Esophagus muscularis mucosa (tissue), 4 donors: ENCODE results near the gene COG8. TPM values are rescaled to one million over a fixed set of nuclear protein-coding genes. Genes with fewer than 3 reads are reported as not detected.

Experiments used
- DNase-seq: peaks from one replicate; pipeline ENCODE4 v3.0.0-alpha.2; 2017; ENCODE audit errors: extremely low spot score
- H3K27ac ChIP-seq, 4 donors: fragments of 200-600 bp; sonication (generic); replicated peaks in 1 of 4; 1 replicate in 3 of 4; 2 replicates in 1 of 4; pipeline ENCODE4 v1.5.1; 2016 to 2019; ENCODE audit warnings: mild to moderate bottlenecking in 1 of 4
- H3K27me3 ChIP-seq, 4 donors: fragments of 200-600 bp; sonication (generic); one replicate each; pipeline versions ENCODE4 v1.5.1 to v1.6.0; 2016 to 2019
- H3K36me3 ChIP-seq, 4 donors: fragments of 200-600 bp; sonication (generic); one replicate each; pipeline ENCODE4 v1.5.1; 2016 to 2019
- H3K4me1 ChIP-seq, 4 donors: fragments of 200-600 bp; sonication (generic); one replicate each; pipeline ENCODE4 v1.5.1; 2016 to 2019
- H3K4me3 ChIP-seq, 4 donors: fragments of 200-600 bp; sonication (generic); 1 replicate in 2 of 4; 2 replicates in 2 of 4; pipeline ENCODE4 v1.5.1; 2016 to 2019; ENCODE audit warnings: mild to moderate bottlenecking in 4 of 4, moderate library complexity in 1 of 4
- H3K9me3 ChIP-seq, 4 donors: fragments of 200-600 bp; sonication (generic); 1 replicate in 3 of 4; 2 replicates in 1 of 4; pipeline ENCODE4 v1.5.1; 2016 to 2019
- EP300 ChIP-seq: sonication (generic); formaldehyde crosslinking; IDR thresholded peaks from one replicate; pipeline ENCODE4 v1.6.1; 2017; ENCODE audit warnings: antibody characterized with exemption
- POLR2A ChIP-seq: fragments of 450-650 bp; IDR thresholded peaks from one replicate; pipeline ENCODE4 v1.6.1; 2017; ENCODE audit warnings: antibody characterized with exemption, moderate library complexity, mild to moderate bottlenecking, low read depth
- POLR2AphosphoS5 ChIP-seq, 2 donors: sonication (generic); formaldehyde crosslinking; IDR thresholded peaks; one replicate each; pipeline ENCODE4 v1.6.1; 2017; ENCODE audit warnings: antibody characterized with exemption in 2 of 2
- WGBS: methylation state at CpG from one replicate; pipeline ENCODE4 v1.1.5; 2018; 5-methylcytosine and 5-hydroxymethylcytosine counted together
- intact Hi-C: fragments of 100-400 bp; cut with DNase I; formaldehyde crosslinking; loops from one replicate; pipeline ENCODE4 v1.15.1; 2023
- total RNA-seq, 4 donors: library from RNA; depleted of rRNA; stranded (reverse); fragments of >200 nt; gene quantifications; one replicate each; pipeline versions ENCODE4 v1.1.0 to v1.2.1, GENCODE V29; 2016
- TF ChIP-seq, protein P1 (sequence below), 3 experiments: fragments of 200-600 bp in 2 of 3; fragments of 450-650 bp in 1 of 3; sonication (generic) in 2 of 3; IDR thresholded peaks; one replicate each; pipeline ENCODE4 v1.5.1; 2017 to 2019; ENCODE audit warnings: antibody characterized with exemption in 3 of 3, mild to moderate bottlenecking in 2 of 3, moderate library complexity in 1 of 3

The COG8 gene
- total RNA-seq, 4 donors from 2014 or later, result 26.3 to 56.7 (median 46.0) TPM

DNA sequence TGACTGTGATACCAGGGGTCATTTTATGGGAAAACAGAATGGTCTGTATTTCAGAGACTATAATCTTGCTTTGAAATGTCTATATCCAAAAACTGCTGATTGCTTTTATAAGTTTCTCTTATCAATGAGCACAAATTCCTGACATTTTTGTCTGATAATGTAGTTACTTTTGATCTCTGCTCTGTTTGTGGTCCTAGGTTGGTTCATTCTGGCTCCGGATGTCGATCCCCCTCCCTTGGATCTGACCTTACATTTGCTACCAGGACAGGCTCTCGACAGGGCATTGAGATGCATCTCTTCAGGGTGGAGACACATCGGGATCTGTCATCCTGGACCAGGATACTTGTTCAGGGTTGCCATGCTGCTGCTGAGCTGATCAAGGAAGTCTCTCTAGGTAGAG is 55.5 kb downstream of the COG8 start:
- Histone ChIP-seq H3K36me3 (peaks cover 5 to 28% (median 17%) of the 10 kb centered on the region in 4 donors), H3K27me3 (no peaks in the 10 kb centered on the region), H3K9me3 (no peaks in the 10 kb centered on the region), H3K4me1 (peaks cover 12 to 14% (median 13%) of the 10 kb centered on the region in 4 donors), H3K4me3 (no peak overlapping the region), H3K27ac (no peak overlapping the region)
- TF ChIP-seq, protein P1, sequence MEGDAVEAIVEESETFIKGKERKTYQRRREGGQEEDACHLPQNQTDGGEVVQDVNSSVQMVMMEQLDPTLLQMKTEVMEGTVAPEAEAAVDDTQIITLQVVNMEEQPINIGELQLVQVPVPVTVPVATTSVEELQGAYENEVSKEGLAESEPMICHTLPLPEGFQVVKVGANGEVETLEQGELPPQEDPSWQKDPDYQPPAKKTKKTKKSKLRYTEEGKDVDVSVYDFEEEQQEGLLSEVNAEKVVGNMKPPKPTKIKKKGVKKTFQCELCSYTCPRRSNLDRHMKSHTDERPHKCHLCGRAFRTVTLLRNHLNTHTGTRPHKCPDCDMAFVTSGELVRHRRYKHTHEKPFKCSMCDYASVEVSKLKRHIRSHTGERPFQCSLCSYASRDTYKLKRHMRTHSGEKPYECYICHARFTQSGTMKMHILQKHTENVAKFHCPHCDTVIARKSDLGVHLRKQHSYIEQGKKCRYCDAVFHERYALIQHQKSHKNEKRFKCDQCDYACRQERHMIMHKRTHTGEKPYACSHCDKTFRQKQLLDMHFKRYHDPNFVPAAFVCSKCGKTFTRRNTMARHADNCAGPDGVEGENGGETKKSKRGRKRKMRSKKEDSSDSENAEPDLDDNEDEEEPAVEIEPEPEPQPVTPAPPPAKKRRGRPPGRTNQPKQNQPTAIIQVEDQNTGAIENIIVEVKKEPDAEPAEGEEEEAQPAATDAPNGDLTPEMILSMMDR (IDR thresholded peaks at IDR 0.05), result no peak
- TF ChIP-seq EP300 (no peak), POLR2AphosphoS5 (IDR thresholded peaks at IDR 0.05) (no peak), POLR2A (no peak)
- intact Hi-C loops, result no loop called here
- 97% methylated on average over 4 of the region's 4 CpGs for WGBS
- no peak for DNase-seq

GRCh38 chr16:69277413-69277812 is 62.0 kb downstream of the COG8 start:
- no peak for DNase-seq
- intact Hi-C loops, result loop anchor here (10.0 kb wide), 1 partner anchor 103 kb away; no protein-coding TSS in a partner anchor
- peaks cover 0 to 10% (median 0%) of the 10 kb centered on the region in 4 donors for H3K36me3 ChIP-seq
- 38% methylated on average over 1 of the region's 1 CpG for WGBS
- H3K27ac ChIP-seq, result peak overlapping the region in 1 of 4 donors; percentile 68
- no peaks in the 10 kb centered on the region for H3K9me3 ChIP-seq
- no peak for TF ChIP-seq POLR2AphosphoS5 (IDR thresholded peaks at IDR 0.05)
- TF ChIP-seq, protein P1 (IDR thresholded peaks at IDR 0.05), result no peak
- no peak for TF ChIP-seq POLR2A
- no peak for TF ChIP-seq EP300
- H3K4me1 ChIP-seq, result peaks cover 3 to 48% (median 34%) of the 10 kb centered on the region in 4 donors
- H3K4me3 ChIP-seq, result no peak overlapping the region
- no peaks in the 10 kb centered on the region for H3K27me3 ChIP-seq

Other genes with a start within 250 kb of the COG8 start
- 1 to 10 TPM in 1 of 4 donors, under 1 TPM in 3; 0.13 to 1.3 (median 0.49) TPM for gene HAS3, start 233.9 kb downstream of the COG8 start, total RNA-seq
- 10 to 100 TPM; 59.8 to 94.4 (median 69.4) TPM for gene CHTF8, start 207.0 kb downstream of the COG8 start, total RNA-seq
- gene UTP4, start 206.9 kb downstream of the COG8 start, total RNA-seq, result 10 to 100 TPM; 23.3 to 32.6 (median 24.0) TPM
- 10 to 100 TPM; 36.1 to 73.4 (median 54.8) TPM for gene SNTB2, start 152.4 kb downstream of the COG8 start, total RNA-seq
- 10 to 100 TPM; 41.9 to 46.5 (median 43.6) TPM for gene VPS4A, start 28.2 kb downstream of the COG8 start, total RNA-seq
- 10 to 100 TPM in 3 of 4 donors, 1 to 10 TPM in 1; 5.4 to 17.5 (median 12.6) TPM for gene PDF, start 9.0 kb downstream of the COG8 start, total RNA-seq
- gene NIP7, start 208 bp upstream of the COG8 start, total RNA-seq, result 10 to 100 TPM in 3 of 4 donors, 1 to 10 TPM in 1; 7.9 to 18.2 (median 11.3) TPM
- not detected for gene TMED6, start 12.2 kb upstream of the COG8 start, total RNA-seq
- 10 to 100 TPM; 15.9 to 28.0 (median 20.6) TPM for gene TERF2, start 46.4 kb upstream of the COG8 start, total RNA-seq
- 10 to 100 TPM; 26.7 to 31.2 (median 29.1) TPM for gene CYB5B, start 85.1 kb upstream of the COG8 start, total RNA-seq
- gene NFAT5, start 226.4 kb upstream of the COG8 start, total RNA-seq, result 10 to 100 TPM; 47.1 to 68.4 (median 59.6) TPM